DMS114 treated with DMSO at 0.1 percent for 48 hours (cell line): ENCODE results near the gene XAB2.

Experiments used
- DNase-seq: peaks from one replicate; lab custom pipeline; 2025; ENCODE audit not compliant: unreplicated experiment; lab: John Stamatoyannopoulos, UW

XAB2 gene

DNA sequence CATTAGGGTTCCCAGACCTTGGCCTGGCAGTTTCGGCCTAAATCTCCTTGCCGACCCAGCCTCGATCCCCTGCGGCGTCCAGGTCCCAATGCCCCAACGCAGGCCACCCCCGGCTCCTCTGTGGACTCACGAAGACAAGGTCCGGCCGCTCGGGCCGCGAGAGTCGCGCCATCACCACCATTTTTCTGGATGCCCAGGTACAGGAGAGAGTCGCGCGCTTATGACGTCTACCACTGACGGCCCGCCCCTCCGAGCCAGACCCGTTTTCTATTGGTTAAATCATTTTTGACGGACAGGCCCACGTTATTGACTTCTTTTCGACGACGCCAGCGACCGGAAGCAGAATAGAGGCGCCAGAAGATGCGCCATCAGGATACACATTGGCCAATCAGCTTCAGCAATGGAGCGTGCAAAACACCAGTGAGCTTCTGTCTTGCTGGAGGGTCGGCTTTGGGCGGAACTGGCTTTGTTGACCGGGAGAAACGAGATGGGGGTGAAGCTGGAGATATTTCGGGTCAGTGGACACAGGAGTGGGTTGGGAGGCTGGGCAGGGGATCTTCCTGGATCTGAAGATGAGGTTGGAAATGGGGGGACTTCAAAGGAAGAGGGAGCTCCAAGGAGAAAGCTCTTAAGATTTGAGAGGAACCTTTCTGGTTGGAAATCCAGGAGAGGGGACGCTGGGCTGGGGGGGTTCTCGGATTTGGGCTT is at the start of gene XAB2, which contains the start of gene PET100:
XAB2 (minus strand) TSS at position 199 of the 708 bp plus-strand sequence; CDS start at position 181, 18 bp downstream.
PET100 (plus strand) TSS at position 447 of the 708 bp plus-strand sequence; CDS start at position 488, 41 bp downstream.
- peak; percentile 94 for DNase-seq

DNA sequence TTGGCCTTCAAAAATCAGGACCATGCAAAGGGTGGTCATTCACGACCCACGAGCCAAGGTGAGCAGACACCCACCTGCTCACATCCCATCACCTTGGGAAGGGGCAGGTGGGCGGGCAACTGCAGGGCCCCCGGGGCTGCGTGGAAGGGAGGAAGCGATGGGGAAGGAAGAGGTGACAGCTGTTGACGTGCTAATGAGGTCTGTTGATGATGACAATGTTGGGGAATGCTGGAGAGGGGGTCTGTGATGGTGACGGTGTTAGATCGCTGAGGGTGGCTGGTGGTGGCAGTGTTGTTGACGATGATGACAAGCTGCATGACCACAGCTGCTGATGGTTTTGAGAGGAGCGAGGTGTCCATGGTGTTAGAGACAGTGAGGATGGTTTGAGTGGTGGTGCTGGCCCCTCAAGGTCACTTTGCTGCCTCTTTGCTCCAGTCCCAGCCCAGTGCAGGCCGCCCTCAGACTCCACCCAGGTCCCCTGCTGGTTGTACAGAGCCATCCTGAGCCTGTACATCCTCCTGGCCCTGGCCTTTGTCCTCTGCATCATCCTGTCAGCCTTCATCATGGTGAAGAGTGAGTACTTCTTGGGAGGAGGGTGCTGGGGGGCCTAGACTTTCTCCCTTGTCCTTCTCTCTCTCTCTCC is 48.4 kb upstream of the XAB2 start:
- no peak for DNase-seq

DNA sequence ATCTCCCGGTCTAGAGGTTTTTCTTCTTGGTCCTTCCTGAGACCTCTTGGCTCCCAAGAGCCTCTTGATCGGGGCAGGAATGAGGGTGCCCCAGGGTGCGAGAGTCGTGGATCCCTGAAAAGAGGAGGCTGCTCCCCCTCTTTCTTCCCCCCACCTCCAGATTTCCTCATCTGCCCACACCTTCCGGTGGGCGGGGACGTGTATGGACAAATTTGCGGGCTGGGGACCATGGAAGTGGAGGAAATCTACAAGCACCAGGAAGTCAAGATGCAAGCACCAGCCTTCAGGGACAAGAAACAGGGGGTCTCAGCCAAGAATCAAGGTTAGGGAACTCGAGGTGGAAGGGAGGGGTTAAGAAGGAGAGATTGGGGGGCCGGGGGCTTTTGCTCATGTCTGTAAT is 47.5 kb upstream of the XAB2 start, which contains the start of gene MCEMP1:
MCEMP1 (plus strand) TSS at position 237 of the 400 bp plus-strand sequence; CDS start at position 268, 31 bp downstream.
- no peak for DNase-seq

DNA sequence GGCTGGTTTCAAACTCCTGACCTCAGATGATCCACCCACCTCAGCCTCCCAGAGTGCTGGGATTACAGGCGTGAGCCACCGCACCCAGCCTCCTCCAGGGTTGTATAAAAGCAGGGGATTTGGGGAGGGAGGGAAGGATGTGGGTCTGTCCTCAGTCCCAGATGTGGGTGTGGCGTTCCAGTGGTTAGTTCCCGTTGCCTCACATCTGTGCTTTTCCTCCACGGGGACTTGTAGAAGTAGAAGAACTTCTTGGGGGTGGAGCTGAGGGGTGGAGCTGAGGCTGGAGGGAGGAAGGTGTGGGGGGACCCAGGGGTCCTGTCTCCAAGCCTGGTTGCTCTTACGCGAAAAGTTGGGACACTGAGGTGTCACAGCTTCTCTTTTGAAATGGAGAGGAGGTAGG is 47.0 kb upstream of the XAB2 start:
- DNase-seq: no peak

DNA sequence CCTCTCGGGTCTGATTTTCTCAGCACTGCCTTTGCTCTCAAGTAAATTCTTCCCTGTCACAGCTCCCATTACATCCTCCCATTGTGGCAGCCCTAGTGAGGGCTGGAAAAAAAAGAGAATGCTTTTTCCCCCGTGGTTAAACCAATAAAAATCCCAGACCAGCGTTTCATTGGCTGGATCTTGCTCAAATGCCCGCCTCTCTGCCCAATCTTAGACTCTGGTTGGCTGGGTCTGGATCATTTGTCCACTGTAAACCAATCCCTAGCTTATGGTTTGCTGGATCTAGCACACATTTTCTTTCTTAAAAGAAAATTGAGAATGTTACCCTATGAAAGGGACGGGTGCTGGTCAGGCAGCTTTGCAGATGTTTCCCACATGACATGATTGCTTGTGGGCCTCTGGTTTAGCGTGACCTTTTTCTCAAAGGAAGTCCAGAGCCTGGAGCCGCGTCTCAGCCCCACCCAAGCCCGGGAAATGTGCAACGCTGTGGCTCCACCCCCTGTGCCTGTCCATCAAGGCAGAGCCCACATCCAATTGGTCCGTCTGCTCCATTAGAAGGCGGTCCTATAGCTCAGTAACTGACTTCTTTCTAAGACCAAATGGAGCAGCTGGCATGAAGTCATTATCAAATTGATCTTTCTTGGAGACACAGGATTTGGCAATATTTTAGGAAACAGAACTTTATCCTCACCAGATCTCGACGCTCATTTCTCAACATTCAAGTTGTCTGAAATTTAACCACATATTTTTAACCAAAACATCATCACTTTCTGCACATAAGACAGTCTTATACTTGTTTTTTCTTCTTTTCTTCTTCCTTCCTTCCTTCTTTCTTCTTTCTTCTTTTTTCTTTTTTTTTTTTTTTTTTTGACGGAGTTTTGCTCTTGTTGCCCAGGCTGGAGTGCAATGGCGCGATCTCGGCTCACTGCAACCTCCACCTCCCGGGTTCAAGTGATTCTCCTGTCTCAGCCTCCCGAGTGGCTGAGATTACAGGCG is 45.0 kb upstream of the XAB2 start:
- DNase-seq: peak; percentile 22

DNA sequence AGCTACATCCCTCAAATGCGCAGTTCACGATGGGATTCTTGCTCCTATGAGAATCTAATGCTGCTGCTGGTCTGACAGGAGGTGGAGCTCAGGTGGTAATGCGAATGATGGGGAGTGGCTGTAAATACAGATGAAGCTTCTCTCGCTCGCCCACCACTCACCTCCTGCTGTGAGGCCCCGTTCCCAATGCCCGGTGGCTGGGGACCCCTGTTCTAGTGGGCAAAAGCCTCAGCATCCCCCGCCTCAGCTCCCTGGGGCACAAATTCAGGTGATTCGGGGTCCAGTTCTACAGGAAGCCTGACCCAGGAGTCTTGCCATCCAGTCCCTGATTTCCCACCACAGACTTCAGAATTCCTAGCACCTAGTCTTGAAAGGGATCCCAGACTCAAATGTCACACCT is 43.2 kb upstream of the XAB2 start:
- DNase-seq: no peak

DNA sequence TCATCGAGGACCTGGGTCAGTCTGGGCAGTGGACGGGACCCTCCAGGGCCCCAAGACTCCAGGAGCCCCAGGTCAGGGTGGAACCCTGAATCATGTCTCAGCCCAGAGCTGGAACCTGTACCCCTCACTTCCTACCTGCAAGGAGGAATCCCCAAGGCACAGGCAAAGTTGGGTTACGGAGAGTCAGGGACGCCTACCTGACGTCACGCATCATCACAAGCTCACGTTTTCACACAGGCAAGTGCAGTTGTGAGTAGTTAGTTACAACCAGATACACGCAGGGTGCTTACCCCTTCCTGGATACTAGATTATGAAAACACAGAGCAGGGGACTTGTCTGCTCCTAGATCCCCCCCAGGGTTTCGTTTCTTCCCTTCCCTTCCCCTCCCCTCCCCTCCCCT is 41.4 kb upstream of the XAB2 start:
- no peak for DNase-seq

DNA sequence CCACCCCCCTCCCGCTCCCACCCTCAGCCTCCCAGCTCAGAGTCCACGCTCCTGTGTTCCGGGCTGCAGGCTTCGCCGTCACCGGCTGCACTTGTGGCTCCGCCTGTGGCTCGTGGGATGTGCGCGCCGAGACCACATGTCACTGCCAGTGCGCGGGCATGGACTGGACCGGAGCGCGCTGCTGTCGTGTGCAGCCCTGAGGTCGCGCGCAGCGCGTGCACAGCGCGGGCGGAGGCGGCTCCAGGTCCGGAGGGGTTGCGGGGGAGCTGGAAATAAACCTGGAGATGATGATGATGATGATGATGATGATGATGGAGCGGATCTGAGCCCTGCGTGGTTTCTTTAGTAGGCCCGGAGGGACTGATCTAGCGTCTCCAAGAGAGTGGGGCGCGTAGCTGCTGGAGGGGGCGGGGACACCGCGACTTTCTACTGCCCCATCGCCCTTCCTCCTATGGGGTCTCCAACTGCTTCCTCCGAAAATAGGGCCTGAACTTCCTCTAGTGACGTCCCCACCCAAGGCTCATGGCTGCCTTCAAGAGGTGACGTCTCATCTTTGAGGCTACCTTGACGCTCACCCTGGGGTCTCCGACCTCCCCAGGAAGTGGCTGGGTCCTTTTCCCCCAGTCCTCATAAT is 40.9 kb upstream of the XAB2 start:
- no peak for DNase-seq

DNA sequence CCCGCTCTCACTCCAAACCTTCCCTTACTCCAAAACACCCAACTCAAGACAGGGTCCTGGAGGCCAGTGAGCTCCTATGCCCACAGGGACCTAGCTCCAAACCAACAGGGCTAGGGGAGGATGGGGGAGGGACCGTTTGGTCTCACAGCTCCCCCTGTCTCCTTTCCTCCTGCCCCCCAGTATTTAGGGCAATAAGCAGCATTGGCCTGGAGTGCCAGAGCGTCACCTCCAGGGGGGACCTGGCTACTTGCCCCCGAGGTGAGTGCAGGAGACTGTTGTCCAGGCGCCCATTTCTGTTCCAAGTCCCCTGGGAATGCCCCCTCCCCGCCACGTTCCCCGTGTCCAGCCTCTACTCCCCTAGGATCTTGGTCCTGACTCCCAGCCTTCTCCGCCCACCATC is 40.3 kb upstream of the XAB2 start:
- DNase-seq: no peak

DNA sequence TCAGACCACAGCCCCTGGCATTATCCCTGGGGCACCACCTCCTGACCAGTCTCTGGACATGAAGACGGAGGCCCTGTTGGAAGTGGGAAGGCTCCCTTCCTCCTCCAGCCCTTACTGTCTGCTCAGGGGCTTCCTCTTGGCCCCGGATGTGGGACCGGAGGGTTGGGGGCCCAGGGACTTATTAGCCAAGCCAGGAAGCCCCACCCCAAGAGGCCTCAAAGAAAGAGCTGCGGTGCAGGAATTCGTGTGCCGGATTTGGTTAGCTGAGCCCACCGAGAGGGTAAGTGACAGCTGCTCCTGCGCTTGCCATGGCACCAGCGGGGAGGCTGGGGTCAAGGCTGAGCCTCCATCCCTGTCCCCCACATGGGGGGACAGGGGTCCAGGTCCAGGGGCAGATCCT is 39.5 kb upstream of the XAB2 start, which contains the start of gene RETN:
RETN (plus strand) TSS at position 208 of the 400 bp plus-strand sequence. CDS start 278 bp downstream, outside the sequence.
- DNase-seq: no peak

DNA sequence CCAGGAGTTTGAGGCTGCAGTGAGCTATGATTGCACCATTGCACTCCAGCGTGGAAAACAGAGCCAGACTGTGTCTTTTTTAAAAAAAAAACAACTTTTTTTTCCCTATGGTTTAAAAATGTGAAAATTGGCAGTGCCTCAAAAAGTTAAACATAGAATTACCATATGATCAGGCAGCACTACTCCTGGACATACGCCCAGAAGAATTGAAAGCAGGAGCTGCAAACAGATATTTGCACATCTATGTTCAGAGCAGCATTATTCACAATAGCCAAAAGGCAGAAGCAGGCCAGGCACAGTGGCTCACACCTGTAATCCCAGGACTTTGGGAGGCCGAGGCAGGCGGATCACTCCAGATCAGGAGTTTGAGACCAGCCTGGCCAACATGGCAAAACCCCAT is 35.7 kb upstream of the XAB2 start:
- no peak for DNase-seq

DNA sequence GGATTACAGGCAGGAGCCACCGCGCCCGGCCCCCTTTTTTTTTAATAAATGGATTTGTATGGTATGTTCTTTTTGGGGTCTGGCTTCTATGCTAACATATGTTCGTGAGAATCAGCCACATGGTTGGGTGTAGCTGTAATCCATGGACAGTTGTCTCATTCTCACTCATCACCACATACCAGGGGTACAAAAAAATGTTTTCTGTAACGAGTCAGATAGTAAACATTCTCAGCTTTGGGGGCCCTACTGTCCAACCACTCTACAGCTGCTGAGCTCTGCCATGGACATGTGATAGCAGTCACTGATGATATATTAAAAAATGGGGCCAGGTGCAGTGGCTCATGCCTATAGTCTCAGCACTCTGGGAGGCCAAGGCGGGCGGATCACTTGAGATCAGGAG is 34.4 kb upstream of the XAB2 start:
- DNase-seq: no peak

DNA sequence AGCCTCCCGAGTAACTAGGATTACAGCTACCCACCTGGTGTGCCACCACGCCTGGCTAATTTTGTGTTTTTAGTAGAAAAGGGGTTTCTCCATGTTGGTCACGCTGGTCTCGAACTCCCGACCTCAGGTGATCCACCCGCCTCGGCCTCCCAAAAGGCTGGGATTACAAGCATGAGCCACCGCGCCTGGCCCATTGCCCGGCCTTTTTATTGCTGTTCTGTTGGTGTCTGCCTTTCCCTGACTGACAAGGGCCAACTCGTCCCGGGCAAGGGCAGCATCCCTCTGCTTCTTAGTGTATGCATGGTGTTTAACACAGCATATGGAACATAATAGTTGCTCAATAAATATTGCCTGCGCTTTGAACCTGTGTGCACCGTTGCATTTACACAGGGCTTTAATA is 33.3 kb upstream of the XAB2 start:
- DNase-seq: no peak

DNA sequence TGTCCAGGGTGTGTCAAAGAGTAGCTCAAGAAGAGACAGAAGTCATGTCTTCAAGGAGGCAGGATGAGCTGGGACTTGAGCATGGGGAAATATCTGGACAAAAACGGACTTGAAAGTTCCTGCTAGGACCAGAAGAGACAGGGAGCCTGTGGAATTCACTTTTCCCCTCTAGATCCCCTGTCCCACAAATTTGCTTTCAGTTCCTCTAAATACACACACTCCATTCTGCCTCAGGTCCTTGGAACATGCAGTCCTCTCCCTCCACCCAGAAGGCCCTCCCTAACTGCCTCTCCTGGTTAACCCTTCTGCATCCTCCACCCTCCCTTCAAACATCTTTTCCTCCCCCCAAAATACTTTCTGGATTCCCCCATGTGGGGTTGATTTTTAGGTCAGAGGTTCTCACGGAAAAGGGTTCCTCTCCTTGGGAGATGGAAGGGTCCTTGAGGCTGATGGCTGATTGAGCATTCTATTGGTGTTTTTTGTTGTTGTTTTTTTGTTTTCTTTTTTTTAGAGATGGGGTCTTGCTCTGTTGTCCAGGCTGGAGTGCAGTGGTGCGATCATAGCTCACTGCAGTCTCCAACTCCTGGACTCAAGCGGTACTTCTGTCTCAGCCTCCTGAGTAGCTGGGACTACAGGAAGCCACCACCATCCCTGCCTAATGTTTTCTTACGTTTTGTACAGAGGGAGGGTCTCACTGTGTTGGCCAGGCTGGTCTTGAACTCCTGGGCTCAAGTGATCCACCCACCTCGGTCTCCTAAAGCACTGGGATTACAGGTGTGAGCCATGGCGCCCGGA is 32.6 kb upstream of the XAB2 start:
- DNase-seq: no peak

DNA sequence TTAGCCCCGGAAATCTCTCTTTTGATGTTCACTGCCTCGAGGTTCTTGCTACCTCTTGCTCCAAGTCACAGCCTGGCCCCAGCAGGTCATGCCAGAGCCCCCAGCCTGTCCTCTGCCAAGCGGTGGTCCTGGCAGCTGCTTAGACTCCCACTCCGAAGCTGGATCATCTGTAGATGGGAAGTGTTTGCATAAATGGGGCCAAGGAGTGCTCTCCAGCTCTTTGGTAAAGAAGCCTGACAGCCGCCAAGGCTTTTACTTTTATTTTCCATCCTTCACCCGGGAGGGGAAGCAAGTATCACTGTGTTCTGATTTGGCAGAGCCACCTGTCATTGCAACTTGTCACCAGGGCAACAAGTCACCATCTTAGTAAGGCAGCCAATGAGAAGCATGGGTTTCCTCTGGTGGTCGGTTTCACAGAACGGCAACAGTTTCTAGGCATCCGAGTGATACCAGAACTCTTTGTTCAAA is 28.9 kb upstream of the XAB2 start:
- DNase-seq: no peak

DNA sequence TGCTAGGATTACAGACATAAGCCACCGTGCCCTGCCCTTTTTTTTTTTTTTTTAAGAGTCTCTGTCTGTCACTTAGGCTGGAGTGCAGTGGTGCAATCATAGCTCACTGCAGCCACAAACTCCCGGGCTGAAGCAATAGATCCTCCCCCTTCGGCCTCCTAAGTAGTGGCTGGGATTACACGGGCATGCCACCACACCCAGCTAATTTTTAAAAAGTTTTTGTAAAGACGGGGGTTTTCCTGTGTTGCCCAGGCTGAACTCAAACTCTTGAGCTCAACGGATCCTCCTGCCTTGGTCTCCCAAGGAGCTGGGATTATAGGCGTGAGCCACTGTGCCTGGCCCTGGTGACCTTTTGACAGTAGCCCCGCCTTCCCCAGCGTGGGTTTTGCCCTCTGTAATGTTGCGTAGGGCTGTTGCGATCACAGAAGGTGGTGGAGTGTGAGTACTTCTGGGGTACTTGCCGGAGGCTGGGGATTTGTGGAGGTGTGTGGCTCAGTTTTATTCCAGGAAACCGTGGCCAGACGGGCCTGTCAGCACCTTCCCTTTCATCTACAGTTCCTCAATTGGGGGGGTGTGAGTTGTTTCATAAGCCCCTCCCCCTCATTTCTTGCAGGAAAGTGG is 27.9 kb upstream of the XAB2 start:
- DNase-seq: no peak

DNA sequence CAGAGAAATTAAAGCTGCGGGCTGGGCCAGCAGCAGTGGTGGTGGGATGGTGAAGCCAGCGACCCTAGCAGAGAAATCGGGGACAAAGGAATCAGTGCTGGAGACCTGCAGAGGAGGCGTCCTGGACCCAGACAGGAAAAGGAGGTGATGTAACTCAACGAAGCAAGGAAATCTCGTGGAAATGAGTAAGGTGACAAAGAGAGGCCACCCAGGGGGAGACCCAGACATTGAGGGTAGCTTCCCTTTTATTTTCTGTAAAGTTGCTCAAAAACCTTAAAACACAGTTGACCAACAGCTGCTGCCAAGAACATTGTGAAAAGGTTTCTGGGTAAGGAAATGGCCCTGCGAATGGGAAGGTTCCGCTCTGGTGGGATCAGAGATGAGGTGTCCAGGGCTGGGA is 26.2 kb upstream of the XAB2 start:
- no peak for DNase-seq

DNA sequence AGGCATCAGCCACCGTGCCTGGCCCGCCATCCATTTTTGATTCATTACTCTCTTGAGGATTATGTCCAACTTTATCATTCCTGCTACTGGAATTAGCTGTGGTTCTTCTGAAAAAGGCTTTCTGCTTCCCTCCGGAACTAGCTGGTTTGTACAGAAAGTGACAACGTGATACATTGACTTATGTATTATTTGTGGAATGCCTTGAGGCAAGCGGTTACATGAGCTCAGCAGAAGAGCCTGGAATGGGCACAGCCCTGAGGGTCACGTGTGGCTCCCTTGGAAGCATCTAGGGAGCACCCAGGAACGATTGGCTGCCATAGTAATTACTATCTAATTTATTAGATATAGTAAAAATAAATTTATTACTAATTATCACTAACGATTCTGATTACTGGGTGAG is 25.1 kb upstream of the XAB2 start:
- DNase-seq: no peak

DNA sequence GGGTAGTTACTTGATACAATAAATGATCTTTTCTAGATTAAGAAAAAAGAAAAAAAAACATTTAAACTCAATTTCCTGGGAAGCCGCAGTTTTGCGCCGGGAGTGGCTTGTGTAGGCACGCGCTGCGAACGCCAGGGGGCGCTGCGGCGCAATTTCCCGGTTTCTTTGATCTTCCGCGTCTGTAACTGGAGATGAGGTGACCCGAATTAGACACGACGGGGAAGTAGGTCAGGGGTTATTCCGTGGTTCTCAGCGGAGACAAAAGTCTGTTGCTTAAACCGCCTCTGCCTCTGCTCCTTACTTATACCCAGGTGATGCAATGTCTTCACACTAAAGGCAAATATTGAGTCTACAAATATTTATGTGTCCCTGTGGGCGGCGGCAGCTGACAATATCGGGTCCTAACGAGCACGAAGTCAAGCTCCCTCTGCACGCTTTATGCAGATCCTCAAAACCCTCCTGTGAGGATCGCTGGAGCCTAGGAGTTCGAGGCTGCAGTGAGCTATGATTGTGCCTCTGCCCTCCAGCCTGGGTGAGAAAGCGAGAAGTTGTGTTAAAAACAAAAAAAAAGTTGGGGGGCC is 22.8 kb upstream of the XAB2 start:
- DNase-seq: no peak
